Neural progenitor cell (in vitro differentiated cells): ENCODE results near the gene CROCC2.

Source experiments
- CTCF ChIP-seq: fragments of 200-600 bp; sonication (generic); IDR thresholded peaks from 2 replicates; pipeline ENCODE4 v1.5.1; 2017; ENCODE audit warnings: antibody characterized with exemption, mild to moderate bottlenecking
- EZH2 ChIP-seq: fragments of 200-600 bp; sonication (generic); IDR thresholded peaks from 2 replicates; pipeline ENCODE4 v1.6.1; 2017; ENCODE audit warnings: antibody characterized with exemption, mild to moderate bottlenecking, moderate library complexity

GRCh38 chr2:241005569-241005968, 99.4 kb downstream of the CROCC2 start:
- TF ChIP-seq EZH2: no peak
- TF ChIP-seq CTCF: no peak
